Lower lobe of right lung (tissue), 2 donors: ENCODE measurements around the gene C11orf98. TPM values are rescaled to one million over a fixed set of nuclear protein-coding genes. Genes with fewer than 3 reads are reported as not detected.
A peak's percentile ranks its signal among the peaks of the same experiment; 100 is the strongest.
"Not testable (repeated sequence)": the region's sequence is repeated elsewhere in the genome, so short reads cannot be mapped to it uniquely, and the experiment has no call there.

Experiments
- ATAC-seq, 2 donors: fragments of 200-7000 bp; cut with Tn5 transposase; one replicate each; pipeline ENCODE4 v1.9.1; 2020 to 2022; ENCODE audit warnings: mild to moderate bottlenecking in 2 of 2, moderate library complexity in 2 of 2
- DNase-seq: peaks from one replicate; pipeline ENCODE4 v3.0.0-alpha.2; 2020
- H3K27ac ChIP-seq: fragments of 200-600 bp; one replicate; pipeline ENCODE4 v1.8.0; 2022
- H3K27me3 ChIP-seq: fragments of 200-600 bp; one replicate; pipeline ENCODE4 v1.8.0; 2022; ENCODE audit warnings: low read depth
- H3K36me3 ChIP-seq: fragments of 200-600 bp; one replicate; pipeline ENCODE4 v1.8.0; 2022; ENCODE audit warnings: mild to moderate bottlenecking
- H3K4me1 ChIP-seq: fragments of 200-600 bp; one replicate; pipeline ENCODE4 v1.8.0; 2022
- H3K4me3 ChIP-seq: fragments of 200-600 bp; one replicate; pipeline ENCODE4 v1.8.0; 2022; ENCODE audit warnings: mild to moderate bottlenecking
- H3K9me3 ChIP-seq: fragments of 200-600 bp; one replicate; pipeline ENCODE4 v1.8.0; 2022
- CTCF ChIP-seq: fragments of 200-600 bp; IDR thresholded peaks from one replicate; pipeline ENCODE4 v1.8.0; 2022; ENCODE audit warnings: antibody characterized with exemption, mild to moderate bottlenecking
- intact Hi-C: fragments of 100-400 bp; cut with DNase I; formaldehyde crosslinking; loops from one replicate; pipeline ENCODE4 v1.11.0; 2022
- total RNA-seq: library from RNA; stranded (reverse); fragmentation: NEBNext Ultra II Directional; extraction: Animal tissue kit (Norgen Biotek cat#: 25700); gene quantifications from one replicate; pipeline ENCODE4 v1.2.1, GENCODE V29; 2021
- donor health status: DM: no; HTN: yes; CAD: no; lungs with severe emphysema.

Gene C11orf98
- total RNA-seq, 1 donor from 2014 or later, result 37.1 TPM

GRCh38 chr11:62705880-62706849 lies 41.2 kb upstream of the C11orf98 start:
- Histone ChIP-seq H3K27me3 (no peaks in the 10 kb centered on the region), H3K4me1 (peaks cover 35% of the 10 kb centered on the region), H3K36me3 (peaks cover 14% of the 10 kb centered on the region), H3K9me3 (no peaks in the 10 kb centered on the region), H3K27ac (peak overlapping the region; percentile 91), H3K4me3 (peak overlapping the region; percentile 90)
- no peak for TF ChIP-seq CTCF
- intact Hi-C loops, result no loop called here
- ATAC-seq (peak; percentile 93), DNase-seq (peak; percentile 97)

GRCh38 chr11:62705413-62705812 lies 40.4 kb upstream of the C11orf98 start:
- Histone ChIP-seq H3K4me3 (peak overlapping the region; percentile 90), H3K27me3 (no peaks in the 10 kb centered on the region), H3K27ac (peak overlapping the region; percentile 91), H3K36me3 (peaks cover 12% of the 10 kb centered on the region), H3K9me3 (no peaks in the 10 kb centered on the region), H3K4me1 (peaks cover 35% of the 10 kb centered on the region)
- ATAC-seq, result no peak
- intact Hi-C loops, result no loop called here
- TF ChIP-seq CTCF, result no peak
- no peak for DNase-seq

- Histone ChIP-seq H3K4me1 (peaks cover 26% of the 10 kb centered on the region), H3K36me3 (peaks cover 11% of the 10 kb centered on the region)
- H3K27me3 ChIP-seq, DNase-seq, H3K9me3 ChIP-seq, intact Hi-C loops, H3K27ac ChIP-seq, H3K4me3 ChIP-seq, ATAC-seq: not testable (repeated sequence)
Observed at GRCh38 chr11:62703921-62704320, 38.9 kb upstream of the C11orf98 start.

GRCh38 chr11:62702246-62702645 lies 37.2 kb upstream of the C11orf98 start:
- Histone ChIP-seq H3K9me3 (no peaks in the 10 kb centered on the region), H3K27me3 (no peaks in the 10 kb centered on the region), H3K36me3 (peaks cover 11% of the 10 kb centered on the region), H3K4me1 (peaks cover 18% of the 10 kb centered on the region), H3K4me3 (no peak overlapping the region), H3K27ac (no peak overlapping the region)
- intact Hi-C loops, result no loop called here
- ATAC-seq (no peak), DNase-seq (no peak)
- TF ChIP-seq CTCF, result no peak

GRCh38 chr11:62694455-62695167 lies 29.6 kb upstream of the C11orf98 start:
- no peaks in the 10 kb centered on the region for H3K9me3 ChIP-seq
- peak; percentile 76 for DNase-seq
- H3K4me1 ChIP-seq, result peaks cover 4% of the 10 kb centered on the region
- no peak overlapping the region for H3K4me3 ChIP-seq
- peak; percentile 88 for ATAC-seq
- peak; percentile 84 for TF ChIP-seq CTCF
- intact Hi-C loops, result no loop called here
- peaks cover 40% of the 10 kb centered on the region for H3K36me3 ChIP-seq
- H3K27me3 ChIP-seq, result no peaks in the 10 kb centered on the region
- H3K27ac ChIP-seq, result no peak overlapping the region

- peaks cover 40% of the 10 kb centered on the region for H3K36me3 ChIP-seq
- H3K27ac ChIP-seq, ATAC-seq, H3K4me3 ChIP-seq, intact Hi-C loops, H3K9me3 ChIP-seq, DNase-seq, H3K27me3 ChIP-seq, H3K4me1 ChIP-seq: not testable (repeated sequence)
Observed at GRCh38 chr11:62693624-62694023, 28.6 kb upstream of the C11orf98 start.
